K562 (cell line): ENCODE results near the gene GNAL. TPM values are rescaled to one million over a fixed set of nuclear protein-coding genes. Genes with fewer than 3 reads are reported as not detected.

Experiments
- ARID3B ChIP-seq: fragments of 250-450 bp; sonication (Bioruptor Pico); IDR thresholded peaks from 2 replicates; pipeline ENCODE4 v1.4.0; 2020; ENCODE audit warnings: borderline replicate concordance
- BMI1 ChIP-seq: fragments of 150-350 bp; IDR thresholded peaks from 2 replicates; pipeline ENCODE4 v1.6.1; 2014; ENCODE audit warnings: low read length
- CTCF ChIP-seq, 3 experiments: IDR thresholded peaks in 2 of 3; conservative IDR thresholded peaks in 1 of 3; 2 replicates each; pipeline ENCODE4 v1.5.1; 2011 to 2012; ENCODE audit warnings: low read length in 3 of 3, mild to moderate bottlenecking in 3 of 3, control low read depth in 2 of 3, improper control_type of control experiment in 1 of 3, inconsistent platforms in 1 of 3, low read depth in 1 of 3, mixed read lengths in 1 of 3, moderate library complexity in 1 of 3; ENCODE audit not compliant: insufficient read depth in 2 of 3
- CTCFL ChIP-seq: IDR thresholded peaks from 2 replicates; pipeline ENCODE4 v1.6.1; 2011; ENCODE audit warnings: borderline replicate concordance, low read depth, mild to moderate bottlenecking, moderate library complexity, low read length; ENCODE audit not compliant: insufficient read depth, poor library complexity, severe bottlenecking
- DEAF1 ChIP-seq: fragments of 450-650 bp; formaldehyde crosslinking; IDR thresholded peaks from 2 replicates; pipeline ENCODE4 v1.4.0; 2020; ENCODE audit warnings: mild to moderate bottlenecking, moderate library complexity
- HOXB6 ChIP-seq: fragments of 250-450 bp; sonication (Bioruptor Pico); IDR thresholded peaks from 2 replicates; pipeline ENCODE4 v1.5.1; 2022; ENCODE audit warnings: mild to moderate bottlenecking, borderline replicate concordance
- MAZ ChIP-seq, 2 experiments: fragments of 450-650 bp in 1 of 2; sonication (generic) in 1 of 2; formaldehyde crosslinking; IDR thresholded peaks in 1 of 2; conservative IDR thresholded peaks in 1 of 2; 2 replicates each; pipeline versions ENCODE4 v1.4.0 to v1.5.0; 2020; ENCODE audit warnings: mild to moderate bottlenecking in 1 of 2, missing genetic modification reagents in 1 of 2
- PRDM10 ChIP-seq: fragments of 450-650 bp; IDR thresholded peaks from 2 replicates; pipeline ENCODE4 v1.6.1; 2018; ENCODE audit not compliant: partially characterized antibody
- RAD21 ChIP-seq, 2 experiments: fragments of 250-450 bp in 1 of 2; fragments of 450-650 bp in 1 of 2; sonication (Bioruptor Pico) in 1 of 2; formaldehyde crosslinking in 1 of 2; IDR thresholded peaks in 1 of 2; conservative IDR thresholded peaks in 1 of 2; 2 replicates each; pipeline versions ENCODE4 v1.4.0 to v1.8.0; 2020 to 2022; ENCODE audit warnings: mild to moderate bottlenecking in 2 of 2, moderate library complexity in 1 of 2
- SNIP1 ChIP-seq: fragments of 450-650 bp; IDR thresholded peaks from 2 replicates; pipeline ENCODE4 v1.7.1; 2017; ENCODE audit warnings: low read depth, mild to moderate bottlenecking
- STAG1 ChIP-seq: sonication (generic); formaldehyde crosslinking; IDR thresholded peaks from 2 replicates; pipeline ENCODE4 v1.5.0; 2020; ENCODE audit warnings: missing genetic modification reagents, borderline replicate concordance
- ZC3H11A ChIP-seq: IDR thresholded peaks from 2 replicates; pipeline ENCODE4 v1.6.1; 2012; ENCODE audit warnings: low read depth, low read length, improper control_type of control experiment
- ZKSCAN1 ChIP-seq: fragments of 150-350 bp; IDR thresholded peaks from 2 replicates; pipeline ENCODE4 v1.6.1; 2016; ENCODE audit warnings: low read depth, low read length
- ZNF165 ChIP-seq: fragments of 250-450 bp; sonication (Bioruptor Pico); IDR thresholded peaks from 2 replicates; pipeline ENCODE4 v1.4.0; 2020; ENCODE audit warnings: borderline replicate concordance
- ZNF253 ChIP-seq: fragments of 250-450 bp; sonication (Bioruptor Pico); conservative IDR thresholded peaks from 2 replicates; pipeline ENCODE4 v1.6.1; 2021; ENCODE audit warnings: mild to moderate bottlenecking
- ZNF408 ChIP-seq: fragments of 250-450 bp; sonication (Bioruptor Pico); IDR thresholded peaks from 2 replicates; pipeline ENCODE4 v1.4.0; 2020; ENCODE audit warnings: low read depth, mild to moderate bottlenecking, moderate library complexity
- polyA plus RNA-seq, 8 experiments: library from polyadenylated mRNA; depleted of rRNA in 4 of 8; stranded (reverse) in 5 of 8; unstranded in 3 of 8; fragments of >200 nt; fragmentation: Nextera tagmentation in 2 of 8; fragmentation: Illumina TruSeq in 1 of 8; extraction: Ambion mirVana in 2 of 8; extraction: Trizol in 1 of 8; gene quantifications; 2 replicates each; pipeline versions ENCODE4 v1.2.1 to v1.2.3, GENCODE V29; 2011 to 2014; ENCODE audit warnings: inconsistent platforms in 1 of 8, missing spikeins in 1 of 8
- total RNA-seq, 7 experiments: library from RNA; depleted of rRNA in 6 of 7; stranded (reverse); fragments of >200 nt in 6 of 7; fragmentation: Illumina TruSeq in 2 of 7; extraction: Trizol in 2 of 7; gene quantifications; 2 replicates each; pipeline versions ENCODE4 v1.2.1 to v1.2.3, GENCODE V29; 2011 to 2021; ENCODE audit warnings: low replicate concordance in 1 of 7

The GNAL gene
- total and polyA plus RNA-seq, 9 of the 15 experiments (the other 6 are each of a cell fraction or from before 2014, with no cell fraction given) = under 0.01 to 0.10 (median 0.01) TPM; not detected in 5

- TF ChIP-seq PRDM10 (no peak), ARID3B (CRISPR knock-in tag) (no peak), MAZ (CRISPR knock-in tag; conservative IDR thresholded peaks at IDR 0.05 in 1 of 2, IDR thresholded peaks at IDR 0.05 in 1 of 2) (peak in 1 of 2 experiments; percentile 40; a peak in 1 of 4 replicates), ZNF408 (CRISPR knock-in tag) (no peak), CTCF (IDR thresholded peaks at IDR 0.05 in 2 of 3, conservative IDR thresholded peaks at IDR 0.05 in 1 of 3; ENCODE audit: insufficient read depth in 2 of 3, low read depth in 1 of 3, low read length in 3 of 3) (peak; percentile 86 to 93 (median 92)), CTCFL (peak; percentile 19), ZKSCAN1 (0 out of 2 replicates have a peak, but pooled peaks have one; percentile 33), ZC3H11A (no peak), ZNF165 (no peak), SNIP1 (no peak), STAG1 (peak; percentile 89; the same call in 1 of the 2 replicates), RAD21 (CRISPR knock-in tag; conservative IDR thresholded peaks at IDR 0.05 in 1 of 2, IDR thresholded peaks at IDR 0.05 in 1 of 2) (peak; percentile 71 to 93), ZNF253 (CRISPR knock-in tag) (no peak), BMI1 (0 out of 2 replicates have a peak, but pooled peaks have one; percentile 25), HOXB6 (CRISPR knock-in tag) (no peak), DEAF1 (peak; percentile 54)
Observed at GRCh38 chr18:11733031-11733430, 44.0 kb downstream of the GNAL start (continued).
